Posterior cingulate gyrus (tissue), 11 donors: Measurements from ENCODE around the gene MIA.
"Not testable (repeated sequence)": the region's sequence is repeated elsewhere in the genome, so short reads cannot be mapped to it uniquely, and the experiment has no call there.

Source experiments
- DNase-seq, 10 donors: peaks; one replicate each; pipeline versions ENCODE4 v3.0.0 to v3.0.0-alpha.2; 2020 to 2021; ENCODE audit warnings: mixed read lengths in 3 of 10
- intact Hi-C: fragments of 100-400 bp; cut with DNase I; formaldehyde crosslinking; loops from one replicate; pipeline ENCODE4 v1.15.1; 2023

Gene MIA

DNA sequence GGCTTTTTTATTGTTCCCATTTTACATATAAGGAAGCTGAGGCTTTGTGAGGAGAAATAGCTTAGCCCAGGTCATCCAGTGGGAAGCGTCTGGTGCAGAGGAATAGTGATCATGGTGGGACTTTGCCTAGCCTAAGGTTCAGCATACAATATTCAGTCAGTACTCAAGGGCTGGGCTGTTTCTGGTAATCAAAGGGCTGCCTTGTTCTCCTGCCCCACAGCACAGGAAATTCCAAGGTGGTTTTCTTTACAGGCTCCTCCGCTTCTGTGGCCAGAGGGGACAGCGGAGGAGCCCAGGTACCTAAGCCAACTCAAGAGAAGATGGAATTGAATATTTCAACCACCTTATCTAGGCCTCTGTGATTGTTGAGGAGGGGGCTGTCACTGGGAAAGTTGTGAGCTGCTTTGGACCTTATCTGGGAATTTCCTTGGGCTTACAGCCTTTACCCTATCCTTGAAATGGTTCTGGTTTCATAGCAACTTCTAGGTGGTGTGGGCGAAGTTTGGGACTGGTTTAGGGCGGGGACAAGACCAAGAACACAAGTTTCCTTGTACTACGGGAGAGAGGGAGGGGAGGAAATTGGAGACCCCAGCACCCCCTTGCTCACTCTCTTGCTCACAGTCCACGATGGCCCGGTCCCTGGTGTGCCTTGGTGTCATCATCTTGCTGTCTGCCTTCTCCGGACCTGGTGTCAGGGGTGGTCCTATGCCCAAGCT is at the start of gene MIA:
MIA (plus strand) TSS at position 606 of the 716 bp plus-strand sequence; CDS start at position 628, 22 bp downstream.
- intact Hi-C loops: no loop called here

DNA sequence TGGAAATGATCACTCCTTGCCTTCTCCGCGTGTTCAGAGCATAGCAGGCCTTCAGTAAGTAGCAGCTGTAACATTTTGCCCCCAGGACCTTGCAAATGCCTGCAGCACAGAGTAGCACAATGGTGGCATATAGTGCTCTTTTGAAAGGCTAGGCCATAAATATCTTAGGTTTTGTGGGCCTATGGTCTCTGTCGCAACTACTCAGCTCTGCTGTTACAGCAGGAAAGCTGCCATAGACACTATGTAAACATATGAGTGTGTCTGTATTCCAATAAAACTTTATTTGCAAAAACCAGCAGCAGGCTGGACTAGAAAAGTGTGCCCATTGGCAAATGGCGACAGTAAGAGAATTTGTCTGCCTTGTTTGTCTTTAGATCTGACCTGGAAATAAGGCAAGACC is 49.0 kb upstream of the MIA start:
- DNase-seq: no peak
- intact Hi-C loops: no loop called here

More for the DNA sequence above, at the start of gene MIA:
- no peak for DNase-seq

DNA sequence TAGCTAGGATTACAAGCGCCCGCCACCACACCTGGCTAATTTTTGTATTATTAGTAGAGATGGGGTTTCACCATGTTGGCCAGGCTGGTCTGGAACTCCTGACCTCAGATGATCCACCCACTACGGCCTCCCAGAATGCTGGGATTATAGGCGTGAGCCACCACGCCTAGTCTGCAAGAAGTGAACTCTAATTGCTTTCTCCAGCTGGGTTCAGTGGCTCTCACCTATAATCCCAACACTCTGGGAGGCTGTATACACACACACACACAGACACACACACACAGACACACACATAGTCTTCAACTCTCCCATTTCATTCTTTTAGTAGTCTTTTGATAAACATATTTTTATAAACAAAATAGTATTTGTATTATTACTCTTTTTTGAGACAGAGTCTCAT is 45.3 kb upstream of the MIA start:
- intact Hi-C loops: not testable (repeated sequence)

DNA sequence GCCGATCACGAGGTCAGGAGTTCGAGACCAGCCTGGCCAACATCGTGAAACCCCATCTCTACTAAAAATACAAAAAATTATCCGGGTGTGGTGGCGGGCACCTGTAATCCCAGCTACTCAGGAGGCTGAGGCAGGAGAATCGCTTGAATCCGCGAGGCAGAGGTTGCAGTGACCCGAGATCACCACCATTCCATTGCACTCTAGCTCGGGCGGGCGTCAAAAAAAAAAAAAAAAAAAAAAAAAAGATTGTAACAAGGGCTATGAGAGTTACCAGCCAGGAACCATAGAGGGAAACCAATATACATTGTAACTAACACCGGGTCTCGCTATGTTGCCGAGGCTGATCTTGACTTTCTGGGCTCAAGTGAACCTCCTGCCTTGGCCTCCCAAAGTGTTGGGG is 43.0 kb upstream of the MIA start:
- DNase-seq: peak in 1 of 10 donors; percentile 33
- intact Hi-C loops: not testable (repeated sequence)

More for the DNA sequence above, 45.3 kb upstream of the MIA start:
- peak in 1 of 10 donors; percentile 1 for DNase-seq

DNA sequence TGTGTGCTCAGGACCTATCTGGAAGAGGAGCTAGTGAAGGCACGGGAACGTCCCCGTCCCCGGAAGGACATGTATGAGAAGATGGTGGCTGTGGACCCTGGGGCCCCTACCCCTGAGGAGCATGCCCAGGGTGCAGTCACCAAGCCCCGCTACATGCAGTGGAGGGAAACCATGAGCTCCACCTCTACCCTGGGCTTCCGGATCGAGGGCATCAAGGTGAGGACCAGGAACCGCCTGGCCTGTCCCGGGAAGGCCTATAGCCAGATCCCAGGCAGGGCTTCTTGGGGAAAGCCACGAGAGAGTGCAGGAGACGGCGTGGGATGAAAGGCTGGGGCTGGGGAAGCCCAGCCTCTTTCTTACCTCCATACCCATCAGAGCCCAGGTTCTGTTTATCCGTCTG is 42.2 kb upstream of the MIA start:
- intact Hi-C loops: no loop called here

DNA sequence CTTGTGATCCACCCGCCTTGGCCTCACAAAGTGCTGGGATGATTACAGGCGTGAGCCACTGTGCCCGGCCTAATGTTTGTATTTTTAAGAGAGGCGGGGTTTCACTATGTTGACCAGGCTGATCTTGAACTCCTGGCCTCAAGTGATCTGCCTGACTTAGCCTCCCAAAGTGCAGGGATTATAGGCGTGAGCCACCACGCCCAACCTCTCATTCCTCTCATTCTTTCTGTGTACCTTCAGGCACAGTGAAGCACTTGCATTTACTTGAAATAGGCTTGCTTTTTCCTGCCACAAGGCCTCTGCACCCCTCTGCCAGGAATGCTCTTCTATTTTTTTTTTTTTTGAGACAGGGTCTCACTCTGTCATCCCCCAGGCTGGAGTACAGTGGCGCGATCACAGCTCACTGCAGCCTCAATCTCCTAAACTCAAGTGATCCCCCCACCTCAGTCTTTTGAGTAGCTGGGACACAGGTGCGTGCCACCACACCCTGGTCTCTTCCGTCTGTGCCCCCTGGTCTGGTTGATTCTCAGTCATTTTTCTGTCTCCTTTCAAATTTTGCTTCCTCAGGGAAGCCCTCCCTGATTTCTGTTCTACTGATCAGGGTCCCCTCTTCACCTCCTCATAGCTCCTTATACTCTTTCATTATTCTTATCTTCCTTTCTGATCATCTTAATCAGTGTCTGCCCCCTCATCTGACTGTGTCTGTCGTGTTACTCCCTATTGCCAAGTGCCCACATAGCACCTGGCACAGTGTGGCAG is 40.1 kb upstream of the MIA start:
- DNase-seq: no peak
- intact Hi-C loops: no loop called here

More for the DNA sequence above, 42.2 kb upstream of the MIA start:
- DNase-seq: peak in 1 of 10 donors; percentile 57

DNA sequence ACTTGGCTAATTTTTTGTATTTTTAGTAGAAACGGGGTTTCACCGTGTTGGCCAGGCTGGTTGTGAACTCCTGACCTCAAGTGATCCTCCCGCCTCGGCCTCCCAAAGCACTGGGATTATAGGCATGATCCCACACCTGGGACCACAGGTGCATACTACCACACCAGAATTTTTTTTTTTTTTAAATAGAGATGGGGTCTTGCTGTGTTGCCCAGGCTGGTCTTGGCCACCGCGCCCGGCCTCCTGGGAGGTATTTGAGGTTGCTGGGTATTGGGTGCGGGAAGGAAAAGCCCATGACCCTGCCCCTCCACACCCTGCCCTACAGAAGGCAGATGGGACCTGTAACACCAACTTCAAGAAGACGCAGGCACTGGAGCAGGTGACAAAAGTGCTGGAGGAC is 38.7 kb upstream of the MIA start:
- intact Hi-C loops: no loop called here
- DNase-seq: peak in 1 of 10 donors; percentile 38

DNA sequence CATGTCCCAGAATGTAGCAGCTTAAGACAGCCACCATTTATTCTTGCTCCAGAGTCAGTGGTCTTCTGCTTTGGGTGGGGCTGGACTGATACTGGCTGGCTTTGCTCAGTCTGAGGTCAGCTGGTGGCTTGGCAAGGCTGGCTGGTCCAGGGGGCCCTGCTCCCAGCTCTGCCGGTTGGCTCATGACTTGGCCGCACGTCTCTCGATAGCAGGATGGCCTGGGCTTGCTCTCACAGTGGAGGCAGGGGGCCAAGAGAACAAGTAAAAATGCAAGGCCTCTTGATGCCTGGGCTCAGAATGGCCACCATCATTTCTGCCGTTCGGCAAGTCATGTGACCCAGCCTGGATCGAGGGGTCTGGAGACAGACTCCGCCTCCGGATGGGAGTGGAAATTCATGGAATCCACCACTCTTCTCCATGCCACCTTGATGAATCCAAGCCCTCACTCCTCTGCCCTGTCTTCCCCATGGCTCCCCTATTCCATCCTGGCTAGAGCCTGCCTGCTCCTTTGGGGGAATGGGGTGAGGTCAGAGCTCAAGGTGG is 38.1 kb upstream of the MIA start:
- intact Hi-C loops: no loop called here

DNA sequence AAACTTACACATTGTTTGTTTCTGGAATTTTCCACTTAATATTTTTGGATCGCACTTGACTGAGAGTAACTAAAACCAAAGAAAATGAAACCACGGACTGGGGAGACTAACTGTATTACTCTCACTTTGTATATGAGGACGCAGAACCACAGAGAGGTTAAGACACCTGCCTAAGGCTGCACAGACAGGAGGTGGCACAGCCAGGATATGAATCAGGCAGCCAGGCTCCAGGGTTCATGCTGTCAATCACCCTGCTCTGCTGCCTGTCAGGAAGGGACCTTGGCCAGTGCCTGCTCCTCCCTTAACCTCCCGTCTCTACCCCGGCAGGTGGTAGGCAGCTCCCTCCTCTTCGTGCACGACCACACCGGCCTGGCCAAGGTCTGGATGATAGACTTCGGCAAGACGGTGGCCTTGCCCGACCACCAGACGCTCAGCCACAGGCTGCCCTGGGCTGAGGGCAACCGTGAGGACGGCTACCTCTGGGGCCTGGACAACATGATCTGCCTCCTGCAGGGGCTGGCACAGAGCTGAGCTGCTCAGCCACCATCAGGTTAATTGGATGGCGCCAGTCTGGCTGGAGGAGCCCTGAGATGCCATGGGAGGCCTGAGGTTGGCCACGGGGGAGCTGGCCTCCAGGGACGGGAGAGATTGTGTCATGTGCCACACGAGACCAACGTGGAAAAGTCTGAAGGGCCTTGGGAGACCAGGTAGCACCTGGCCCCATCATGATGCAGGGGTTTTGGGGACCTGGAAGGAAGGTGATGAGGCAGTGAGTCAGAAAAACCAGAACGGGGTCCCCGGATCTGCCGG is 36.1 kb upstream of the MIA start:
- DNase-seq: peak in 1 of 10 donors; percentile 49
- intact Hi-C loops: no loop called here

More for the DNA sequence above, 38.1 kb upstream of the MIA start:
- DNase-seq: peak in 1 of 10 donors; percentile 49

DNA sequence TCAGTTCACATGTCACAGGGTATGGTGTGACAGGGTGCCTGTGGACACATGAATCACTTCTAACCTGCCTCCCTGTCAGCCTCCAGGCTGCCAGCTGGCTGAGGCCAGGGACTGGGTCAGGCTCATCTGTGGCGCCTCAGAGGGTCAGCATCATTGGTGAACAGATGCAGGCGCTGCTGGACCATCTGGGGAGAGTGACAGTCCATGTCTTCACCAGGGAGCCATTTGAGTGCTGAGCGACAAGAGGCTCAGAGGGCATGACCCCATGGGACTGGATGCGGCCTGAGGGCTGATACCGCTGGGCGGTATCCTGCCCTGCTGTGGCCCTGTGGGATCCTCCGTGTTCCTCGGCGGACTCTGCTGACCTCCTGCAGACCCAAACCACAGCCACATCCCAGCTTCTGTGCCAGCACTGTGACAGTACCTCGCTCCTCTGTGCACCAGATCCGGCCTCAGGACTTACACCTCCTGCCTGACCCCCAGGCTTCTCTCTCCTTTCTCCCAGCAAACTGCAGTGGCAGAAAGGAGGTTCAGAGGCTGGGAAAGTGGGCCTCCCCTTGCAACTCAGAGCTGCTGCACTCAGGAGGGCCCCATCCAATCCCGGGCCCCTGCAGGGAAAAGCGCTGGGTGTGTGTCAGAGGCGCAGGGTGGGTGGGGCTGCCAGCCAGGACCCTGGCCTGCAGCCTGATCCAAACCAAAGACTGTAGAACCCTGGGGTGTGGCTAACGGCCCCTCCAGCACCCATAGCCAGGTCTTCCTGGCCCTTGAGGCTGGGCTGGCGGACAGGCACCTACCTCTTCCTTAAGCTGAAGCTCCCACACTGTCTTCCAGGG is 35.2 kb upstream of the MIA start:
- peak in 1 of 10 donors; percentile 83 for DNase-seq
- intact Hi-C loops: no loop called here

DNA sequence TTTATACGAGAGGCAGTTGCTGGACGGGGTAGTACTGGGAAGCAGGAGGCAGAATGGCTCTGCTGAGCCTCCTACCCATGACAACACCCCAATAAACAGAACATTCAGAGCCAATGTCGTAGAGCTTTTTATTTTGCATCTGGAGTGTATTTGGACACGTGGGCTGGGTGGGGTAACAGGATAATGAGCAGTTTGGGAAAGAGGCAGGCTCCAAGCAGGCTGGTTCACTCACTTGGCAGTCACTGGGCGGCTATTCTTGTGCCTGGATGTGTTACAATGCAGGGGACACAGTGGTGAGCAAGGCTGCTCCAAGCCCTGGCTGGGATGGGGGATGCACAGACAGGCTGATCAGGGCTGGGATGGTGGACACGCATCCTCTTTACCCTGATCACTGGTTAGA is 34.6 kb upstream of the MIA start:
- intact Hi-C loops: no loop called here
- DNase-seq: peak; percentile 43 to 96 (median 78)

DNA sequence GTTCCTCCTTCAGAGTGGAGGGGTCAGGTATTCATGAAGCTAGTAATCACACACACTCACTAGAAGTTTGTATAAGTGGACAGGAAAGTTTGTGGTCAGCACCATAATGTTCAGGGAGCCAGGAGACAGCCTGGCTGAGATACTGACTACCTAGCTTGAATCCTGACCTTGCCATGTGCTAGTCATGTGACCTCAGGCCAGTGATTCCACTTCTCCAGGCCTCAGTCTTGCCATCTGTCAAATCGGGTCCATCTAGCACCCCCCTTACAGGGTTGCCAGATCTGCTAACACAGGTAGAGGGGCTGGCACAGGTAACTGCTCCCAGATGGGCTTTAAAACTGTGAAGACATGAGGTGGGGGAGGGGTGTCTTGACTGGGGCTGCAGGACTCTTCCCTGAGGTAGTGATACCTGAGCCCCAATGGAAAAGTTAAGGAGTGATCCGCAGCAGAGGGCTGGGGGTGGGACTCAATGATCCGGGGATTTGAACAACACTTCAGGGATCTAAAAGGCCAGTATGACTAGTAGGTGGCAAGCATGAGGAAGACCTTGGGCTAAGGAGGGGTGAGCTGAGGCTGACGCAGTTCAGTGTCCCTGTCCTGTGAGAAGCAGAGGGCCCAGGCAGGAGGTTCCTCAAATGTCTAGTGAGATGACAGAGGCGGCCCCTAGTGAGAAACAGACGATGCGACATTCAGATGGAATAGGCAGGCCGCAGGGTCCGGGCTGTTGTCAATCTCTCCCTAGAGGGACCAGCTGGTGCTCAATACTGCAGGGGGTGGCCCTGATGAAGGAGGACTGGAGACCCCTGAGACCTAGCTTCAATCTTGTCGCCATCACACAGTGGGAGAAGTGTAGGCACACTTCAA is 33.6 kb upstream of the MIA start:
- intact Hi-C loops: no loop called here
- DNase-seq: no peak

DNA sequence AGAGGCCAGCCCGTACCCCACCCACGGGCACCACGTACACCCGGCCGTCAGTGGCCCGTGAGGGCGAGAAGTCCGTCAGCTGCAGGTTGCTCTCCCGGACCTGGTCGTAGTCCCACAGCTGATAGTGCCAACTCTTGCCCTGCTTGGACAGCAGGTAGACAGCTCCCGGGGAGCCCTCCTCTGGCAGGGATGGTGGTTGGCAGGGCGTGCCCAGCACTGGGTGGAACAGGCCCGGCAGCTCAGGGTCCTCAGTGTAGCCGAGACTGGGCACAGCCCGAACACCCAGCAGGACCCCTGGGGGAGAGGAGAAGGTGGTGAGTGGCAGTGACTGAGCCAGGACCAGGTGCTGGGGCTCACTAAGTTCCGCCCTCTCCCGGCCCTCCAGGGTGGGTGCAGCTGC is 32.8 kb upstream of the MIA start:
- intact Hi-C loops: no loop called here
- no peak for DNase-seq

DNA sequence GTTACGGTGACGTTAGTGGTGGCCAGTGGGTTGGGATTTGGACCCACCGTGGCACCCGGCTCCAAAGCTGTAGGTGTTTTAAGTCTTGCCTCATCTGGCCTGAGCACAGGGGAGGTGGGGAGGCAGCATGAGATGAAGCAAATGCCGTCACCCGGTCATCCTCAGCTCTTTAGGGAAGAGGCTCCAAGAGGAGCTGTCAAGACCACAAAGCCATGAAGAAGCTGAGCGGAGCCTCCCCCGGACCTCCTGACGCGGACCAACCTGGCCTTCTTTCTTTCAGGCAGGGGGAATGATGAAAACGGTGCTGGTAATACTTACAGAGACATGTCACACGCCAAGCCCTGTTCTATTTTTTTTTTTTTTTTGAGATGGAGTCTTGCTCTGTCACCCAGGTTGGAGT is 32.4 kb upstream of the MIA start:
- intact Hi-C loops: no loop called here
- DNase-seq: no peak

DNA sequence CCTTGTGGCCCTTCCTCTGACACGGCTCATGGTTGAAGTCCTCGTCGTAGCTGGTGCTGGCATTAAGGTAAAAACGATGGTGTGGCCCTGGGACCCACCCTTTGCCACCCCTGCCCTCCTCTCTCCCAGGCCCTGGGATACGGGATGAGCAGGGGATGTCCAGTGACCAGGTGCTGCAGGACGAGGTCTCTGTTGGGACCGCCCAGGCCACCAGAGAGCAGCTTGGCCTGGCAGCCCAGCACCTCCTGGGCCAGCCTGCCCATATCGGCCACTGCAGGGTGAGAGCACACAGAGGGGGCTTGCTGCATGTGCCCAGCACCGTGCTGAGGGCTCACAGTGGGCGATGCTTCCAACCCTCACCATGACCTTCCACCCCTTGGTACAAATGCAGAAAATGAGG is 31.4 kb upstream of the MIA start:
- no peak for DNase-seq
- intact Hi-C loops: no loop called here

DNA sequence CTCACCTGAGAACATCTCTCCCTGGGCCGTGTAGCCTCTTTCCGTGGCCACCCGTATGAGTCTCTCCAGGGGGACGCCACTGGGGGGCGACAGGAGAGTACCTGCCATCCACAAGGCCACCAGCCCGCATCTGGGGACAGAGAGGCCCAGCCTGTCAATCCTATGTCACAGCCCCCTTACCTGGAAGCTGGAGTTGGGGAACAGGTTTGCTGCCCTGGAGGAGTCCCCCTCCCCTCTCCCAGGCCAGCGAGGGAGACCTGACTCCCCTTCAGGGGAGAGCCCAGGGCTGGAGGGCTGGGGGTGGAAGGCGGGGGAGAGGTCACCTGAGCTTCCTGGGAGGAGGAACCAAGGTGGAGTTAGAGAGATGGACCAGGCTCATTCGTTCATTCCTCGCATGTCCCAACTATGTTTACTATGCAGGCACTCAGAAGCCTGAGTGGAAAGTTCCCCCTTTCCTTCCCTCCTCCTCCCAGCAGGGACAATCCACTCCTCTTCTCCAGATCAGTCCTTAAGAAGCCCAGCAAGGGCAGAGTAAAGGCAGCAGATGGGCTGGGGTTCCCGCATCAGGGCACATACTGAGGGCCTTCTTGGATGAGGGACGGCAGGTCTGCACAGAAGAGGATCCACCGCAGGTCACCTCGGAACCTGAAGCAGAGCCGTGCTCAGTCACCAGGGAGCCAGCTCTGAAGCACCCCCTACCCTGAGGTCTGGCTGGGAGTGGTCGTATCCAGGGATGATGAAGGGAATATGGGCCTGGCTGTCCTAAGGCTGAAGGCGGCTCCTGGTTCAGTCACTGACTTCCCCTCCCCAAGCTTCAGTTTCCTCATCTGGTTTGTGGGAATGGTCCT is 30.5 kb upstream of the MIA start:
- peak in 1 of 10 donors; percentile 81 for DNase-seq
- intact Hi-C loops: no loop called here

DNA sequence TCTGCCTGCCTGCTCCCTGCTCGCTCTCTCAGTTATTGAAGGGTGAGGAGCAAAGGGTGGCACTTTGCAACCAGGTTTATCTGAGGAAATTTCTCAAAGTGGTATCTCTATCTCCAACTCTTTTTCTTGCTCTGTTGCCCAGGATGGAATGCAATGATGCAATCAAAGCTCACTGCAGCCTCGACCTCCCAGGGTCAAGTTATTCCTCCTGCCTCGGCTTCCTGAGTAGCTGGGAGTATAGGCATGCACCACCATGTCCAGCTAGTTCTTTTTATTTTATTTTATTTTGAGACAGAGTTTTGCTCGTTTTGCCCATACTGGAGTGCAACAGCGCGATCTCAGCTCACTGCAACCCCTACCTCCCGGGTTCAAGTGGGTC is 29.9 kb upstream of the MIA start:
- intact Hi-C loops: no loop called here
- DNase-seq: no peak

DNA sequence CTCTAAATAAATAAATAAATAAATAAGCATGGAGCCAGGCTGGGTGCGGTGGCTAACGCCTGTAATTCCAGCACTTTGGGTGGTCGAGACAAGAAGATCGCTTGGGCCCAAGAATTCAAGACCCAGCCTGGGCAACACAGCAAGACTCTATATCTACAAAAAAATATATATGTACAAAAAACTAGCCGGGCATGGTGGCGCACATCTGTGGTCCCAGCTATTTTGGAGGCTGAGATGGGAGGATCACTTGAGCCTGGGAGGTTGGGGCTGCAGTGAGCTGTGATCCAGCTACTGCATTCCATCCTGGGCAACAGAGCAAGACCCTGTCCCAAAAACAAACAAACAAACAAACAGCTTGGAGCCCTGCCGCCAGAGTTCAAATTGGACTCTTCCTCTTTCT is 27.8 kb upstream of the MIA start:
- intact Hi-C loops: no loop called here
- no peak for DNase-seq
